Upper lobe of left lung (tissue), 6 donors: ENCODE data around the gene ADAMTS4. TPM values are rescaled to one million over a fixed set of nuclear protein-coding genes. Genes with fewer than 3 reads are reported as not detected.

ENCODE experiments used
- ATAC-seq, 2 donors: fragments of 200-7000 bp; cut with Tn5 transposase; one replicate each; pipeline ENCODE4 v1.9.1; 2022; ENCODE audit warnings: mild to moderate bottlenecking in 2 of 2, moderate library complexity in 2 of 2; ENCODE audit not compliant: low FRiP score in 2 of 2
- DNase-seq, 2 donors: peaks; one replicate each; pipeline ENCODE4 v3.0.0-alpha.2; 2019 to 2020
- H3K27ac ChIP-seq, 4 donors: fragments of 200-600 bp; sonication (generic); one replicate each; pipeline ENCODE4 v1.5.1; 2016 to 2019
- H3K27me3 ChIP-seq, 4 donors: fragments of 200-600 bp; sonication (generic); one replicate each; pipeline ENCODE4 v1.5.1; 2017 to 2019
- H3K36me3 ChIP-seq, 4 donors: fragments of 200-600 bp; sonication (generic); one replicate each; pipeline ENCODE4 v1.5.1; 2016 to 2019
- H3K4me1 ChIP-seq, 4 donors: fragments of 200-600 bp; sonication (generic); one replicate each; pipeline ENCODE4 v1.5.1; 2018 to 2019
- H3K4me3 ChIP-seq, 4 donors: fragments of 200-600 bp; sonication (generic); one replicate each; pipeline ENCODE4 v1.5.1; 2017 to 2019; ENCODE audit warnings: mild to moderate bottlenecking in 2 of 4, moderate library complexity in 1 of 4
- H3K9me3 ChIP-seq, 4 donors: fragments of 200-600 bp; sonication (generic); one replicate each; pipeline ENCODE4 v1.5.1; 2018 to 2019
- EP300 ChIP-seq, 4 donors: sonication (generic); formaldehyde crosslinking; IDR thresholded peaks; one replicate each; pipeline ENCODE4 v1.5.1; 2017; ENCODE audit warnings: antibody characterized with exemption in 4 of 4, control low read depth in 2 of 4
- POLR2A ChIP-seq, 4 donors: fragments of 450-650 bp; IDR thresholded peaks; one replicate each; pipeline ENCODE4 v1.5.1; 2016 to 2017; ENCODE audit warnings: antibody characterized with exemption in 4 of 4, mild to moderate bottlenecking in 2 of 4
- POLR2AphosphoS5 ChIP-seq, 2 donors: sonication (generic); formaldehyde crosslinking; IDR thresholded peaks; one replicate each; pipeline ENCODE4 v1.5.1; 2017; ENCODE audit warnings: antibody characterized with exemption in 2 of 2
- WGBS, 2 donors: methylation state at CpG; one replicate each; pipeline ENCODE4 v1.1.5; 2017 to 2018; 5-methylcytosine and 5-hydroxymethylcytosine counted together
- total RNA-seq, 6 donors: library from RNA; depleted of rRNA in 4 of 6; stranded (reverse); fragments of >200 nt in 4 of 6; gene quantifications; one replicate each; pipeline versions ENCODE4 v1.1.0 to v1.2.1, GENCODE V29; 2016 to 2021
- TF ChIP-seq, protein P1 (sequence below), 6 experiments: fragments of 450-650 bp in 4 of 6; fragments of 200-600 bp in 2 of 6; sonication (generic) in 2 of 6; IDR thresholded peaks; one replicate each; pipeline ENCODE4 v1.5.1; 2016 to 2019; ENCODE audit warnings: antibody characterized with exemption in 6 of 6
- donor health status: DM: no; HTN: no; CAD: no; lungs with moderate emphysema.
- donor health status: DM: no; HTN: yes; CAD: no; lungs with severe emphysema.

ADAMTS4 gene
- total RNA-seq, 6 donors from 2014 or later = 0.91 to 18.6 (median 3.0) TPM

DNA sequence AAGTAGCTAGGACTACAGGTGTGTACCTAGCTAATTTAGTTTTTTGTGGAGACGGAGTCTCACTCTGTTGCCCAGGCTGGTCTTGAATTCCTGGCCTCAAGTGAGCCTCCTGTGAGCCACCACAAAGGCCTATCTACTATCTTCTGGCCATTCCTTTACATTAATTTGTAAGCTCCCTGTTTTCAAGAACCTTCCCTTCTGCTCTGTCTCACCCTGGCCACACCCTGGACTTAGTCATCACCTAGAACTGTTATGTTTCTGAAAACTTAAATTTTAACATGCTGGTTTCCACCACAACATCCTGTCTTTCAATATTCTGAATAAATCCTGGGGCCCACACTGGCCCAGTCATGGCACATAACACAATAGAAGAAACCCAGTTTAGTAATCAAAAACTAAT is 16.6 kb downstream of the ADAMTS4 start:
- DNase-seq (no peak), ATAC-seq (no peak)
- TF ChIP-seq POLR2A (IDR thresholded peaks at IDR 0.05) = no peak
- TF ChIP-seq POLR2AphosphoS5 (IDR thresholded peaks at IDR 0.05) = no peak
- TF ChIP-seq, protein P1, sequence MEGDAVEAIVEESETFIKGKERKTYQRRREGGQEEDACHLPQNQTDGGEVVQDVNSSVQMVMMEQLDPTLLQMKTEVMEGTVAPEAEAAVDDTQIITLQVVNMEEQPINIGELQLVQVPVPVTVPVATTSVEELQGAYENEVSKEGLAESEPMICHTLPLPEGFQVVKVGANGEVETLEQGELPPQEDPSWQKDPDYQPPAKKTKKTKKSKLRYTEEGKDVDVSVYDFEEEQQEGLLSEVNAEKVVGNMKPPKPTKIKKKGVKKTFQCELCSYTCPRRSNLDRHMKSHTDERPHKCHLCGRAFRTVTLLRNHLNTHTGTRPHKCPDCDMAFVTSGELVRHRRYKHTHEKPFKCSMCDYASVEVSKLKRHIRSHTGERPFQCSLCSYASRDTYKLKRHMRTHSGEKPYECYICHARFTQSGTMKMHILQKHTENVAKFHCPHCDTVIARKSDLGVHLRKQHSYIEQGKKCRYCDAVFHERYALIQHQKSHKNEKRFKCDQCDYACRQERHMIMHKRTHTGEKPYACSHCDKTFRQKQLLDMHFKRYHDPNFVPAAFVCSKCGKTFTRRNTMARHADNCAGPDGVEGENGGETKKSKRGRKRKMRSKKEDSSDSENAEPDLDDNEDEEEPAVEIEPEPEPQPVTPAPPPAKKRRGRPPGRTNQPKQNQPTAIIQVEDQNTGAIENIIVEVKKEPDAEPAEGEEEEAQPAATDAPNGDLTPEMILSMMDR (IDR thresholded peaks at IDR 0.05) = no peak
- TF ChIP-seq EP300 (IDR thresholded peaks at IDR 0.05) = no peak
- WGBS, 2 donors = 84 to 100% methylated on average over 1 of the region's 1 CpG
- Histone ChIP-seq H3K27ac (peak overlapping the region in 3 of 4 donors; percentile 43 to 68 (median 60)), H3K36me3 (no peaks in the 10 kb centered on the region), H3K9me3 (no peaks in the 10 kb centered on the region), H3K4me3 (no peak overlapping the region), H3K4me1 (peaks cover 37 to 42% (median 39%) of the 10 kb centered on the region in 4 donors), H3K27me3 (no peaks in the 10 kb centered on the region)

GRCh38 chr1:161180639-161181038 is 18.2 kb downstream of the ADAMTS4 start:
- no peak for DNase-seq
- Histone ChIP-seq H3K4me1 (peaks cover 34 to 43% (median 36%) of the 10 kb centered on the region in 4 donors), H3K36me3 (peaks cover 0 to 4% (median under 1%) of the 10 kb centered on the region in 4 donors), H3K27me3 (no peaks in the 10 kb centered on the region), H3K9me3 (no peaks in the 10 kb centered on the region), H3K4me3 (no peak overlapping the region), H3K27ac (no peak overlapping the region)
- TF ChIP-seq EP300 (IDR thresholded peaks at IDR 0.05) = no peak
- TF ChIP-seq, protein P1 (IDR thresholded peaks at IDR 0.05) = peak in 1 of 6 experiments; percentile 22
- 67 to 71% methylated on average over 1 of the region's 1 CpG for WGBS, 2 donors
- no peak for ATAC-seq

- Histone ChIP-seq H3K36me3 (peaks cover 0 to 14% (median 7%) of the 10 kb centered on the region in 4 donors), H3K4me3 (no peak overlapping the region), H3K9me3 (no peaks in the 10 kb centered on the region), H3K27ac (no peak overlapping the region), H3K27me3 (no peaks in the 10 kb centered on the region), H3K4me1 (peaks cover 25 to 36% (median 29%) of the 10 kb centered on the region in 4 donors)
- no peak for ATAC-seq
- 77 to 92% methylated on average over 3 of the region's 3 CpGs for WGBS, 2 donors
- TF ChIP-seq EP300 (IDR thresholded peaks at IDR 0.05) (no peak), POLR2A (IDR thresholded peaks at IDR 0.05) (no peak), POLR2AphosphoS5 (IDR thresholded peaks at IDR 0.05) (no peak)
- TF ChIP-seq, protein P1 (IDR thresholded peaks at IDR 0.05) = no peak
- DNase-seq = no peak
Observed at GRCh38 chr1:161179698-161180097, 19.2 kb downstream of the ADAMTS4 start.

DNA sequence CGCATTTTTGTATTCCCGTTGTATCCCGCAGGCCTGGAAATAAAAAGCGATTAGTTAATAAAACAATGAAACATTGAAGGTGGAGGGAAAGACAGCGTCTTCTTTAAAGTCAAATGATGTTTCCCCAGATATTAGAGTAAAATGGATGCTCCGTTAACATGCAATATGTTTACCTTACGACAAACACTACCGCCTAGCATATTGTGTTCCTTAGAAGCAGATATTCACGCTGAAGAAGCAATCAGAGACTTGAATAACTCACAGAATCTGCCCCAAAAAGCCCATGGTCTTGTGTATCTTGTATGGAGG is 21.0 kb downstream of the ADAMTS4 start:
- ATAC-seq (no peak), DNase-seq (no peak)
- Histone ChIP-seq H3K4me1 (peaks cover 19 to 24% (median 24%) of the 10 kb centered on the region in 4 donors), H3K27me3 (no peaks in the 10 kb centered on the region), H3K9me3 (no peaks in the 10 kb centered on the region), H3K27ac (peak overlapping the region; percentile 83 to 94 (median 93)), H3K4me3 (peak overlapping the region in 3 of 4 donors; percentile 64 to 77 (median 65)), H3K36me3 (peaks cover 11 to 31% (median 20%) of the 10 kb centered on the region in 4 donors)
- WGBS, 2 donors = 61 to 65% methylated on average over 9 of the region's 9 CpGs
- TF ChIP-seq EP300 (IDR thresholded peaks at IDR 0.05) (no peak), POLR2A (IDR thresholded peaks at IDR 0.05) (no peak), POLR2AphosphoS5 (IDR thresholded peaks at IDR 0.05) (no peak)
- TF ChIP-seq, protein P1 (IDR thresholded peaks at IDR 0.05) = no peak
